ENCODE data around the gene SHCBP1L.

Gene SHCBP1L

DNA sequence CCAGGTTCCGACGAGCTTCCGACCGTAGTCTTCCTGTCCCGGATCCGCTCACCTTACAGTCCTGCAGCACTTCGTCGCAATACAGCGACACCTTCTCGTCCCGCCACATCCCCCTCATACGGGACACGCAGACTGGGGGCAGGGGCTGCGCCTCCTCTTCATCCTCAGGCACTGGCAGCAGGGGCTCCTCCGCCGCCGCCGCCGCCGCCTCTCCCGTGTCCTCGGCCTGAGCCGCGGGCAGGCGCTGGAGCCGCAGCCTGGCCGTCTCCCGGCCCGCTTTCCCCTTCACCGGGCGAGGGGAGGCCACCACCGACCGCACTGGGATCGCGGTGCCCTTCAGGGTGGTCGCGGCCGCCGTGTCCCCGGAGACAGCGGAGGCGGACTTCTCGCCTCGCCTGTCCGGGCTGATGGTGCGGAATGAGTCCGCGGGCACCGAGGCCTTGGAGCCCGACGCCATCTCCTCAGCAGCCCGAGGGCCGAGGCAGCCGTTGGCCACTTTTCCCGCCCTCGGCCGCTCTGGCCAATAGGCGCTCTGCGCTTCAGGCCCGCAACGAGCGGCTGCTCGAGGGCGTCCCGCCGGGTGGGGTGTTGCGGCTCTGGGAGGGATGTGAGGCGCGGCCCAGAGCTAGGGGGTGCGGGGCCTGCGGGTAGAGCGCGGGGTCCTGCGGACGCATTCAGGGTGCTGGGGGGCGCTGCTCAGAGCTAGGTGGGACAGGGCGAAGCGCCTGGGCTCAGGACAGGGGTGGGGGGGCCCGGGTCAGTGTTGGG lies at the start of gene SHCBP1L:
TSS of gene SHCBP1L (minus strand) at position 490 of the 768 bp plus-strand sequence. CDS start at position 457, 33 bp downstream.
- no peak for DNase-seq (ENCODE audit: low read depth)
- H3K4me3 ChIP-seq (ENCODE audit: low read depth, low read length): peak within 1 kb of the TSS; percentile 11

GRCh38 chr1:183002267-183002666 lies 49.3 kb upstream of the SHCBP1L start:
- no peak for DNase-seq (ENCODE audit: low read depth)
- H3K4me3 ChIP-seq (ENCODE audit: low read depth, low read length): no peak overlapping the region

GRCh38 chr1:183000167-183000962 lies 47.4 kb upstream of the SHCBP1L start:
- no peak overlapping the region for H3K4me3 ChIP-seq (ENCODE audit: low read depth, low read length)
- DNase-seq (ENCODE audit: low read depth): no peak

DNA sequence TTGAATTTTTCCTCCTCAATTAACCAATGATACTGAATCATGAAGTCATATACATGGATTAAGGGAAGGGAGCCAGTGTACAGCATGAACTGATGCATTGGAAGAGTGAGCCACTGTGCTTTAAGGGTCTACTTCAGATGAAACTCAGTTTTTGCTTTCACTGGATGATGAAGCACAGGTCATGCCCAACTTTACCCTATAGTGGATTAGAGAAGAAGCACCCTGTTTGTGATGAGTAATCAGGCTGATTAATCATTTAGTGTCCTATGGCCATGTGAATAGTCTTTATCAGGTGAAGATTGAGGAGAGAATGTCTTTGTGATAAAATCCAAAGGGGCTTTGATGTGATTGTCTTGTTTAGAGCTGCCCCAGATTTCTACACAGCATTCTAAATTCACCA lies 45.5 kb upstream of the SHCBP1L start:
- no peak overlapping the region for H3K4me3 ChIP-seq (ENCODE audit: low read depth, low read length)
- no peak for DNase-seq (ENCODE audit: low read depth)

- DNase-seq (ENCODE audit: low read depth): no peak
- no peak overlapping the region for H3K4me3 ChIP-seq (ENCODE audit: low read depth, low read length)
Observed at GRCh38 chr1:182996816-182997215, 43.9 kb upstream of the SHCBP1L start.

DNA sequence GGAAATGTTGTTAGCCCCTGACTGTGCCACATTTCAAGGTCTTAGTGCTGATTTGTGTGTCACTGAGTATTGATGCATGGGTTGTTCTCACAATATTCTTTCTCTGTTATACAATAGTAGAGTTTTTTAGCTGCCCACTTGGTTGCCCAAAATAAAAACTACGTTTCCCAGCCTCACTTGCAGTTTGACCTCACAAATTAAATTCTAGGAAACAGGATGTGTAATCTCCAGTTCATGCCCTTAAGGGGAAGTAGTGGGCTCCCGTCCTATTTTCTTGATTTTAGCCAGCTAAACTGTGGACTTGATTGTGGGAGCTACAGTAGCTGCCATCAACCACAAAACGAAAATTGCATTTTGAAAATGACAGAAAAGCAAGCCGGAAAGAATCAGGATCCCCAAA lies 42.9 kb upstream of the SHCBP1L start:
- no peak for DNase-seq (ENCODE audit: low read depth)
- no peak overlapping the region for H3K4me3 ChIP-seq (ENCODE audit: low read depth, low read length)

- no peak overlapping the region for H3K4me3 ChIP-seq (ENCODE audit: low read depth, low read length)
- DNase-seq (ENCODE audit: low read depth): no peak
Observed at GRCh38 chr1:182993746-182994145, 40.8 kb upstream of the SHCBP1L start.

GRCh38 chr1:182990413-182991144 lies 37.6 kb upstream of the SHCBP1L start:
- no peak overlapping the region for H3K4me3 ChIP-seq (ENCODE audit: low read depth, low read length)
- peak; percentile 51 for DNase-seq (ENCODE audit: low read depth)

- no peak overlapping the region for H3K4me3 ChIP-seq (ENCODE audit: low read depth, low read length)
- DNase-seq (ENCODE audit: low read depth): no peak
Observed at GRCh38 chr1:182985876-182986275, 32.9 kb upstream of the SHCBP1L start.

DNA sequence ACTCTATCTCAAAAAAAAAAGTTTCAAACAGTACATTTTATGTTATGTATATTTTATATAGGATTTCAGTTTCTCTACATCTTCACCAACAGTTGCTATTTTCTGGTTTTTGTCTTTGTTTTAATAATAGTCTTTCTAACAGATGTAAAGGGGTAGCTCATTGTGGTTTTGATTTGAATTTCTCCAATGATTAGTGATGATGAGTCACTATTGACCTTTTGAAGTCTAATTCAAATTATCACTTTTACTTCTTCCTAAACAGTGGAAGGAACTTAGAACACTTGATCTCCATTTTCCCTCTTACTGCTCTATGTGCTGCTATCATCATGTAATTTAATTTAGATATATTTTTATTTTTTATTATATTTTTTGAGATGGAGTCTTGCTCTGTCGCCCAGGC lies 31.7 kb upstream of the SHCBP1L start:
- no peak for DNase-seq (ENCODE audit: low read depth)
- H3K4me3 ChIP-seq (ENCODE audit: low read depth, low read length): no peak overlapping the region

GRCh38 chr1:182984138-182984537 lies 31.2 kb upstream of the SHCBP1L start:
- DNase-seq (ENCODE audit: low read depth): no peak

DNA sequence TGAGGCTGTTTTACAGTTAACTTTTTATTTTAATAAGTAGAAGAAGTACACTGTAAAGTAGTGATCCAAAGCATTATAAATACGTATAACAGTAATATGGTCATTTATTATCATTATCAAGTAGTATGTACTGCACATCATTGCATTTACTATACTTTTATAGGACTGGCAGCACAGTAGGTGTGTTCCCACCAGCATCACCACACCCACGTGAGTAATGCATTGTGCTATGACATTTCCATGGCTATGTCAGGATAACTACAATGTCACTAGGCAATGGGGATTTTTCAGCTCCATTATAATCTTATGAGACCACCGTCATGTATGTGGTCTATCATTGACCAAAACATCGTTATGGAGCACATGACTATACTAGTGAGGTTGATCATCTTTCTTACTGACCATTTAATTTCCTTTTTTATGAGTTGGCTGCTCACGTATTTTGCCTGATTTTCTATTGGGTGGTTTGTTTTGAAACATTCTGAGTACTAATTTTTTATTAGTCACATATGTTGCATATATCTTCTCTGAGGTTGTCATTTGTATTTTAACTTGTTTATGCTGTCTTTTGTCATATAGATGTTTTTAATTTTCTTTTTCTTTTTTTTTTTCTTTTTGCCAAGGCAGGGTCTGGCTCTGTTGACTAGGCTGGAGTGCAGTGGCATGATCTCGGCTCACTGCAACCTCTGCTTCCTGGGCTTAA lies 25.3 kb upstream of the SHCBP1L start:
- H3K4me3 ChIP-seq (ENCODE audit: low read depth, low read length): no peak overlapping the region
- no peak for DNase-seq (ENCODE audit: low read depth)

More at GRCh38 chr1:182984138-182984537, 31.2 kb upstream of the SHCBP1L start:
- H3K4me3 ChIP-seq (ENCODE audit: low read depth, low read length): no peak overlapping the region

- DNase-seq (ENCODE audit: low read depth): no peak
- no peak overlapping the region for H3K4me3 ChIP-seq (ENCODE audit: low read depth, low read length)
Observed at GRCh38 chr1:182977480-182977879, 24.5 kb upstream of the SHCBP1L start.

GRCh38 chr1:182974506-182975191 lies 21.7 kb upstream of the SHCBP1L start:
- H3K4me3 ChIP-seq (ENCODE audit: low read depth, low read length): no peak overlapping the region
- DNase-seq (ENCODE audit: low read depth): no peak

DNA sequence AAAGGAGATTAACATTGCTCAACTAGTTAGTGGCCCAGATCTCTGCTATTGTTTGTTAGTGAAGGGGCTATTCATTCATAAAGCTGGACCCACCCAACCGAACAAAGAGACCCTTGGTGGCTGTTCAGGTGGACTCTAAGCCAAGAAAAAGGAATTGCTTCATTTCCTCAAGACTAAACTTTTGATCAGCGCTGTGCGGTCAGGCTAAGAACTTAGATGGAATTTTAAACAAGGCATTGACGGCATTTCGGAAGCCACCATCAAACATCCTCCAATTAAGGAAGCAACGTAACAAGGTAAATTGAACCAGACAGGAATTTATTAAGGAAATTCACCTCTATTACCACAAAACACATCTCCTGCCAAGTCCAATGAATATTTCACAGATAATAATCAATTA lies 19.9 kb upstream of the SHCBP1L start:
- DNase-seq (ENCODE audit: low read depth): no peak
- H3K4me3 ChIP-seq (ENCODE audit: low read depth, low read length): no peak overlapping the region

DNA sequence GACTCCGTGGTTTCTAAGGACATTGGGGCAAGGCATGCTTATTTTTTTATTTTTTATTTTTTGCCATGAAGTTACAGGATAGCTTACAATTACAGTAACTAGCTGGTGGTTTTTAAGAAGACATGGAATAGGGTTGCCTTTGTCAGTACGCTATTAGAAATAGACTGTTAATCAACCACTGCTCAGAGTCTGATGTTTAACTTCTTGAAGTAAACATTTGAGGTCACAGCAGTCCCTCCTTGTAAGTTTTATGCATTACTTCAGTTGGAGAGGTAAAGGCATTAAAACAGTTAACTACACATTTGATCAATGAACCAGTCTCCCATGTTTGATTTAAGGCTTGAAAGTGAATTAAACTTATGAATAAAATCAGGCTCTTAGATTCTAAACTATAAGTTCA lies 19.3 kb upstream of the SHCBP1L start:
- H3K4me3 ChIP-seq (ENCODE audit: low read depth, low read length): no peak overlapping the region
- DNase-seq (ENCODE audit: low read depth): no peak

DNA sequence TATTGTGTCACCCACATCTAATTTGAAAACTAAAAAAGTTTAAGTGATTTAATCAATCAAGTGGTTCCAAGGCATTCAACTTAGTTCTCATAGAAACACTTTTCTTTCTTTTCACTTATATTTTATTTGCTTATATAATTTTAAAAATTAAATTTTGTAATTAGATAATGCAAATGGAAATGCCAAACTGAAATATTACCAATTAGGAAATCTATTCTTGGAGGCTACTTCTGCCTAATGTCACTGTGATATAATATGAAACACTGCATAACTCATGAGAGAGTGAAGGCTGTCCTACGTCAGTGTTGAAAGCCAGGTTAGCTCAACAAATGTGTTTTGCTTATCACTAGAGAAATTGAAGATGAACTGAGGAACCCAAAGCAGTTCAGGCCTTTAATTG lies 18.3 kb upstream of the SHCBP1L start:
- H3K4me3 ChIP-seq (ENCODE audit: low read depth, low read length): no peak overlapping the region
- no peak for DNase-seq (ENCODE audit: low read depth)

- no peak for DNase-seq (ENCODE audit: low read depth)
Observed at GRCh38 chr1:182968836-182969734, 16.1 kb upstream of the SHCBP1L start.

More at GRCh38 chr1:182968836-182969734, 16.1 kb upstream of the SHCBP1L start:
- H3K4me3 ChIP-seq (ENCODE audit: low read depth, low read length): no peak overlapping the region
